Measurements from ENCODE around the gene SLC16A13.

SLC16A13 gene

GRCh38 chr17:7011415-7011814 lies 24.4 kb upstream of the SLC16A13 start:
- in situ Hi-C loops (cut with MboI; ENCODE audit: low sequenced_read_pairs), result loop anchor here (10.0 to 25.0 kb wide), 2 partner anchors 347 to 549 kb away; no protein-coding TSS in a partner anchor

- in situ Hi-C loops (cut with MboI; ENCODE audit: low sequenced_read_pairs), result loop anchor here (10.0 to 25.0 kb wide), 2 partner anchors 347 to 550 kb away; no protein-coding TSS in a partner anchor
Measured at GRCh38 chr17:7011942-7012254, 23.9 kb upstream of the SLC16A13 start.

- in situ Hi-C loops (cut with MboI; ENCODE audit: low sequenced_read_pairs), result loop anchor here (10.0 to 25.0 kb wide), 2 partner anchors 350 to 552 kb away; no protein-coding TSS in a partner anchor
Measured at GRCh38 chr17:7014261-7014994, 21.4 kb upstream of the SLC16A13 start.

GRCh38 chr17:7014995-7015958 lies 20.5 kb upstream of the SLC16A13 start:
- in situ Hi-C loops (cut with MboI; ENCODE audit: low sequenced_read_pairs), result loop anchor here (10.0 to 25.0 kb wide), 2 partner anchors 350 to 553 kb away; no protein-coding TSS in a partner anchor

GRCh38 chr17:7016418-7016817 lies 19.4 kb upstream of the SLC16A13 start:
- in situ Hi-C loops (cut with MboI; ENCODE audit: low sequenced_read_pairs), result loop anchor here (10.0 to 25.0 kb wide), 2 partner anchors 352 to 554 kb away; no protein-coding TSS in a partner anchor

GRCh38 chr17:7016886-7017826 lies 18.7 kb upstream of the SLC16A13 start:
- in situ Hi-C loops (cut with MboI; ENCODE audit: low sequenced_read_pairs), result loop anchor here (10.0 to 25.0 kb wide), 2 partner anchors 352 to 555 kb away; no protein-coding TSS in a partner anchor

- in situ Hi-C loops (cut with MboI; ENCODE audit: low sequenced_read_pairs), result loop anchor here (10.0 to 25.0 kb wide), 2 partner anchors 353 to 556 kb away; no protein-coding TSS in a partner anchor
Measured at GRCh38 chr17:7017827-7018200, 18.0 kb upstream of the SLC16A13 start.

- in situ Hi-C loops (cut with MboI; ENCODE audit: low sequenced_read_pairs), result loop anchor here (10.0 to 25.0 kb wide), 2 partner anchors 354 to 556 kb away; no protein-coding TSS in a partner anchor
Measured at GRCh38 chr17:7018331-7018964, 17.4 kb upstream of the SLC16A13 start.

- in situ Hi-C loops (cut with MboI; ENCODE audit: low sequenced_read_pairs), result loop anchor here (10.0 to 25.0 kb wide), 2 partner anchors 355 to 557 kb away; no protein-coding TSS in a partner anchor
Measured at GRCh38 chr17:7019367-7019766, 16.4 kb upstream of the SLC16A13 start.

GRCh38 chr17:7019839-7020519 lies 15.8 kb upstream of the SLC16A13 start:
- in situ Hi-C loops (cut with MboI; ENCODE audit: low sequenced_read_pairs), result loop anchor here (10.0 to 25.0 kb wide), 2 partner anchors 355 to 558 kb away; no protein-coding TSS in a partner anchor

GRCh38 chr17:7020894-7021664 lies 14.7 kb upstream of the SLC16A13 start:
- in situ Hi-C loops (cut with MboI; ENCODE audit: low sequenced_read_pairs), result loop anchor here (25.0 kb wide), 1 partner anchor 559 kb away; no protein-coding TSS in a partner anchor

GRCh38 chr17:7021993-7022778 lies 13.6 kb upstream of the SLC16A13 start:
- in situ Hi-C loops (cut with MboI; ENCODE audit: low sequenced_read_pairs), result loop anchor here (25.0 kb wide), 1 partner anchor 560 kb away; no protein-coding TSS in a partner anchor

GRCh38 chr17:7022781-7023571 lies 12.8 kb upstream of the SLC16A13 start, which contains the start of gene BCL6B:
Gene BCL6B (plus strand): TSS chr17:7023050. CDS start chr17:7023672, 622 bp downstream.
- in situ Hi-C loops (cut with MboI; ENCODE audit: low sequenced_read_pairs), result loop anchor here (25.0 kb wide), 1 partner anchor 561 kb away; no protein-coding TSS in a partner anchor

- in situ Hi-C loops (cut with MboI; ENCODE audit: low sequenced_read_pairs), result loop anchor here (25.0 kb wide), 1 partner anchor 561 kb away; no protein-coding TSS in a partner anchor
Measured at GRCh38 chr17:7023576-7024401, 12.0 kb upstream of the SLC16A13 start.

- in situ Hi-C loops (cut with MboI; ENCODE audit: low sequenced_read_pairs), result loop anchor here (25.0 kb wide), 1 partner anchor 562 kb away; no protein-coding TSS in a partner anchor
Measured at GRCh38 chr17:7024402-7024785, 11.4 kb upstream of the SLC16A13 start.
